IPS-18c (cell line): ENCODE results near the gene DDR2.
"Not testable (repeated sequence)": the region's sequence is repeated elsewhere in the genome, so short reads cannot be mapped to it uniquely, and the experiment has no call there.

Experiments used
- H3K4me3 ChIP-seq: 2 replicates; pipeline ENCODE4 v1.7.0; 2013; ENCODE audit warnings: low read depth, mild to moderate bottlenecking, low read length, moderate library complexity; ENCODE audit not compliant: insufficient read depth
- H3K9me3 ChIP-seq: one replicate; pipeline ENCODE4 v1.6.1; 2013; ENCODE audit warnings: mild to moderate bottlenecking, low read length, moderate library complexity; ENCODE audit not compliant: control insufficient read depth, insufficient read depth

The DDR2 gene

GRCh38 chr1:162818666-162819065 is 186.4 kb downstream of the DDR2 start:
- H3K9me3 ChIP-seq, H3K4me3 ChIP-seq: not testable (repeated sequence)

- Histone ChIP-seq H3K9me3 (peaks cover 4% of the 10 kb centered on the region), H3K4me3 (peak overlapping the region; percentile 64)
These were observed 190.3 kb downstream of the DDR2 start for GRCh38 chr1:162822391-162823200.

GRCh38 chr1:162823231-162823630 is 191.0 kb downstream of the DDR2 start:
- peaks cover 4% of the 10 kb centered on the region for H3K9me3 ChIP-seq
- 0 out of 2 replicates have a peak overlapping the region, but pooled peaks have one; percentile 64 for H3K4me3 ChIP-seq

GRCh38 chr1:162823771-162824525 is 191.7 kb downstream of the DDR2 start:
- peaks cover 4% of the 10 kb centered on the region for H3K9me3 ChIP-seq

GRCh38 chr1:162829268-162829667 is 197.0 kb downstream of the DDR2 start:
- H3K4me3 ChIP-seq: no peak overlapping the region
- H3K9me3 ChIP-seq: peaks cover 4% of the 10 kb centered on the region

More at GRCh38 chr1:162823771-162824525, 191.7 kb downstream of the DDR2 start:
- H3K4me3 ChIP-seq: no peak overlapping the region

- no peaks in the 10 kb centered on the region for H3K9me3 ChIP-seq
- H3K4me3 ChIP-seq: no peak overlapping the region
These were observed 200.2 kb downstream of the DDR2 start for GRCh38 chr1:162832470-162832869.

GRCh38 chr1:162835157-162835899 is 203.1 kb downstream of the DDR2 start:
- Histone ChIP-seq H3K9me3 (peaks cover 2% of the 10 kb centered on the region), H3K4me3 (no peak overlapping the region)
